Breast epithelium (tissue), 3 donors: ENCODE measurements around the gene SV2C.

Experiments used
- POLR2A ChIP-seq: fragments of 450-650 bp; IDR thresholded peaks from one replicate; pipeline ENCODE4 v1.6.1; 2016; ENCODE audit warnings: antibody characterized with exemption, mild to moderate bottlenecking, moderate library complexity
- POLR2AphosphoS5 ChIP-seq, 3 donors: sonication (generic); formaldehyde crosslinking; IDR thresholded peaks; one replicate each; pipeline ENCODE4 v1.6.1; 2017; ENCODE audit warnings: antibody characterized with exemption in 3 of 3
- TF ChIP-seq, protein P1 (sequence below), 3 donors: fragments of 450-650 bp; IDR thresholded peaks; one replicate each; pipeline ENCODE4 v1.5.1; 2016 to 2017; ENCODE audit warnings: antibody characterized with exemption in 3 of 3, mild to moderate bottlenecking in 3 of 3, moderate library complexity in 3 of 3

DNA sequence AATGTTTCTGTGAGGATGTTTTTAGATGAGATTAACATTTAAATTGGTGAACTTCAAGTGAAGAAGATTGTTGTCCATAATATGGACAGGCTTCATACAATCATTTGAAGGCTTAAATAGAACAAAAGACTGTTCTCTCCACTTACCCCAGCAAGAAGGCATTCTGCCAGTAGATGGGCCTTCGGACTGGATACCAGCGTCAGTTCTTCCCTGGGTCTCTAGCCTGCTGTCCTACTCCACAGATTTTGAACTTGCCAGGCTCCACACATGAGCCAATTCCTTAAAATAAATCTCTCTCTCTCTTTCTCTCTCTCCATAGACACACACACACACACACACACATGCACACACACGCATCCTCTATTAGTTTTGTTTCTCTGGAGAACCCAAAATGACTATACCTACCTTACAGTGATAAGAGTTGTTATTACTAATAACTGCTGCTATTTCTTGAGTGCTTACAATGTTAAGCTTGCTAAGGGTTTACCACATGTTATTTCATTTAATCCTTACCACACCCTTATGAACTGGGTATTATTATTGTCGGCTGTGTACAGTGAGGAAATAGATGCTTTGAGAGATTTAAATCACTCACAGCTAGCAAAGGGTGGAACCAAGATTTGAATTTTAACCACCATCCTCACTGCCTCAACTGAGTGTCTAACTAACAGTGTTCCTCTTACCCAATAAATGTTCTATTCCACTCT lies 300.1 kb downstream of the SV2C start:
- TF ChIP-seq, protein P1, sequence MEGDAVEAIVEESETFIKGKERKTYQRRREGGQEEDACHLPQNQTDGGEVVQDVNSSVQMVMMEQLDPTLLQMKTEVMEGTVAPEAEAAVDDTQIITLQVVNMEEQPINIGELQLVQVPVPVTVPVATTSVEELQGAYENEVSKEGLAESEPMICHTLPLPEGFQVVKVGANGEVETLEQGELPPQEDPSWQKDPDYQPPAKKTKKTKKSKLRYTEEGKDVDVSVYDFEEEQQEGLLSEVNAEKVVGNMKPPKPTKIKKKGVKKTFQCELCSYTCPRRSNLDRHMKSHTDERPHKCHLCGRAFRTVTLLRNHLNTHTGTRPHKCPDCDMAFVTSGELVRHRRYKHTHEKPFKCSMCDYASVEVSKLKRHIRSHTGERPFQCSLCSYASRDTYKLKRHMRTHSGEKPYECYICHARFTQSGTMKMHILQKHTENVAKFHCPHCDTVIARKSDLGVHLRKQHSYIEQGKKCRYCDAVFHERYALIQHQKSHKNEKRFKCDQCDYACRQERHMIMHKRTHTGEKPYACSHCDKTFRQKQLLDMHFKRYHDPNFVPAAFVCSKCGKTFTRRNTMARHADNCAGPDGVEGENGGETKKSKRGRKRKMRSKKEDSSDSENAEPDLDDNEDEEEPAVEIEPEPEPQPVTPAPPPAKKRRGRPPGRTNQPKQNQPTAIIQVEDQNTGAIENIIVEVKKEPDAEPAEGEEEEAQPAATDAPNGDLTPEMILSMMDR (IDR thresholded peaks at IDR 0.05): no peak
- no peak for TF ChIP-seq POLR2A
- TF ChIP-seq POLR2AphosphoS5 (IDR thresholded peaks at IDR 0.05): no peak
